Mesendoderm (in vitro differentiated cells): ENCODE measurements around the gene LNPK.
"Not testable (repeated sequence)": the region's sequence is repeated elsewhere in the genome, so short reads cannot be mapped to it uniquely, and the experiment has no call there.

Experiments used
- DNase-seq: peaks from one replicate; pipeline ENCODE4 v3.0.0; 2013
- H2AK5ac ChIP-seq: 2 replicates; pipeline ENCODE4 v1.6.1; 2013; ENCODE audit warnings: low read length, inconsistent platforms
- H2BK120ac ChIP-seq: 2 replicates; pipeline ENCODE4 v1.6.1; 2013; ENCODE audit warnings: low read depth, mild to moderate bottlenecking, low read length, moderate library complexity, mixed read lengths
- H2BK15ac ChIP-seq: replicated peaks from 2 replicates; pipeline ENCODE4 v1.6.1; 2013; ENCODE audit warnings: low read depth, mild to moderate bottlenecking, moderate library complexity
- H2BK5ac ChIP-seq: 2 replicates; pipeline ENCODE4 v1.6.1; 2013; ENCODE audit warnings: low read length, inconsistent platforms
- H3K18ac ChIP-seq: 2 replicates; pipeline ENCODE4 v1.6.1; 2013; ENCODE audit warnings: mild to moderate bottlenecking, low read length, mixed read lengths
- H3K23ac ChIP-seq: one replicate; pipeline ENCODE4 v1.6.1; 2013; ENCODE audit warnings: low read length
- H3K27ac ChIP-seq: 2 replicates; pipeline ENCODE4 v1.5.1; 2013; ENCODE audit warnings: low read depth, mild to moderate bottlenecking, inconsistent platforms, low read length, moderate library complexity
- H3K27me3 ChIP-seq: 2 replicates; pipeline ENCODE4 v1.6.1; 2013; ENCODE audit warnings: low read length, control low read depth, mild to moderate bottlenecking, inconsistent platforms; ENCODE audit not compliant: insufficient read depth, poor library complexity
- H3K36me3 ChIP-seq: 2 replicates; pipeline ENCODE4 v1.6.1; 2013; ENCODE audit warnings: low read length, inconsistent platforms; ENCODE audit not compliant: control insufficient read depth, insufficient read depth
- H3K4ac ChIP-seq: one replicate; pipeline ENCODE4 v1.6.1; 2013; ENCODE audit warnings: low read depth, mild to moderate bottlenecking, low read length, moderate library complexity
- H3K4me1 ChIP-seq: 2 replicates; pipeline ENCODE4 v1.6.1; 2013; ENCODE audit warnings: low read depth, low read length, inconsistent platforms; ENCODE audit not compliant: control insufficient read depth
- H3K4me2 ChIP-seq: 2 replicates; pipeline ENCODE4 v1.6.1; 2013; ENCODE audit warnings: low read length
- H3K4me3 ChIP-seq: 2 replicates; pipeline ENCODE4 v1.5.1; 2013; ENCODE audit warnings: mild to moderate bottlenecking, low read length
- H3K56ac ChIP-seq: one replicate; pipeline ENCODE4 v1.6.1; 2013; ENCODE audit warnings: low read length
- H3K79me1 ChIP-seq: 2 replicates; pipeline ENCODE4 v1.6.1; 2013; ENCODE audit warnings: low read length, inconsistent platforms
- H3K79me2 ChIP-seq: 2 replicates; pipeline ENCODE4 v1.6.1; 2013; ENCODE audit warnings: mild to moderate bottlenecking, low read length; ENCODE audit not compliant: control insufficient read depth, insufficient read depth
- H3K9ac ChIP-seq: 2 replicates; pipeline ENCODE4 v1.6.1; 2013; ENCODE audit warnings: low read length, inconsistent platforms
- H4K5ac ChIP-seq: one replicate; pipeline ENCODE4 v1.6.1; 2013; ENCODE audit warnings: low read length
- H4K8ac ChIP-seq: one replicate; pipeline ENCODE4 v1.6.1; 2013; ENCODE audit warnings: low read depth, mild to moderate bottlenecking, control low read depth, low read length, moderate library complexity
- WGBS: extraction: QIAGEN DNeasy Blood & Tissue Kit; methylation state at CpG from one replicate; pipeline ENCODE4 v1.1.7; 2013; ENCODE audit warnings: low lambda C conversion rate, missing lambda C conversion rate; ENCODE audit not compliant: insufficient coverage; ENCODE audit errors: extremely low coverage; 5-methylcytosine and 5-hydroxymethylcytosine counted together

Gene LNPK

GRCh38 chr2:175903384-175903936 lies 98.6 kb downstream of the LNPK start:
- no peak overlapping the region for H3K27ac ChIP-seq
- no peaks in the 10 kb centered on the region for H3K79me2 ChIP-seq
- H4K5ac ChIP-seq: no peak overlapping the region
- DNase-seq: no peak
- H3K9ac ChIP-seq: no peak overlapping the region
- H3K4me1 ChIP-seq: no peaks in the 10 kb centered on the region
- no peaks in the 10 kb centered on the region for H3K27me3 ChIP-seq
- no peak overlapping the region for H3K4me2 ChIP-seq
- H3K4me3 ChIP-seq: no peak overlapping the region
- no peak overlapping the region for H2AK5ac ChIP-seq
- H3K4ac ChIP-seq: no peak overlapping the region
- no peaks in the 10 kb centered on the region for H3K79me1 ChIP-seq
- no peak overlapping the region for H3K23ac ChIP-seq
- WGBS: no CpG with 5 or more reads among the region's 1 CpG
- no peak overlapping the region for H2BK120ac ChIP-seq
- no peak overlapping the region for H2BK15ac ChIP-seq
- H3K56ac ChIP-seq: no peak overlapping the region
- H3K18ac ChIP-seq: no peak overlapping the region
- no peak overlapping the region for H4K8ac ChIP-seq
- no peaks in the 10 kb centered on the region for H3K36me3 ChIP-seq
- H2BK5ac ChIP-seq: no peak overlapping the region

GRCh38 chr2:175895957-175896356 lies 106.1 kb downstream of the LNPK start:
- H4K8ac ChIP-seq, H3K79me1 ChIP-seq, H3K79me2 ChIP-seq, H2BK120ac ChIP-seq, H4K5ac ChIP-seq, H3K27me3 ChIP-seq, H2BK15ac ChIP-seq, H3K36me3 ChIP-seq, DNase-seq, H2AK5ac ChIP-seq, H3K18ac ChIP-seq, H3K27ac ChIP-seq, H3K4me2 ChIP-seq, H3K56ac ChIP-seq, H3K4me1 ChIP-seq, H2BK5ac ChIP-seq, H3K9ac ChIP-seq, H3K4ac ChIP-seq, H3K23ac ChIP-seq, H3K4me3 ChIP-seq: not testable (repeated sequence)
- no CpG with 5 or more reads among the region's 1 CpG for WGBS

- Histone ChIP-seq H3K18ac (no peak overlapping the region), H3K4me2 (no peak overlapping the region), H2BK120ac (no peak overlapping the region), H4K8ac (no peak overlapping the region), H2AK5ac (no peak overlapping the region), H3K27me3 (no peaks in the 10 kb centered on the region), H2BK5ac (no peak overlapping the region), H3K4ac (no peak overlapping the region), H2BK15ac (no peak overlapping the region), H3K79me2 (no peaks in the 10 kb centered on the region), H3K79me1 (no peaks in the 10 kb centered on the region), H4K5ac (no peak overlapping the region), H3K23ac (no peak overlapping the region), H3K56ac (no peak overlapping the region), H3K4me3 (no peak overlapping the region), H3K9ac (no peak overlapping the region), H3K4me1 (no peaks in the 10 kb centered on the region), H3K27ac (no peak overlapping the region), H3K36me3 (no peaks in the 10 kb centered on the region)
- WGBS: no CpG with 5 or more reads among the region's 2 CpGs
- DNase-seq: no peak
Measured at GRCh38 chr2:175892046-175892445, 110.0 kb downstream of the LNPK start.

- H3K27ac ChIP-seq: no peak overlapping the region
- DNase-seq: no peak
Measured at GRCh38 chr2:175890636-175891242, 111.3 kb downstream of the LNPK start.

GRCh38 chr2:175889701-175890302 lies 112.3 kb downstream of the LNPK start:
- H4K8ac ChIP-seq: no peak overlapping the region
- H2AK5ac ChIP-seq: no peak overlapping the region
- no peak for DNase-seq
- H3K9ac ChIP-seq: no peak overlapping the region
- H3K4me1 ChIP-seq: no peaks in the 10 kb centered on the region
- no peaks in the 10 kb centered on the region for H3K27me3 ChIP-seq
- H3K79me1 ChIP-seq: no peaks in the 10 kb centered on the region
- H2BK120ac ChIP-seq: no peak overlapping the region
- no peak overlapping the region for H2BK15ac ChIP-seq
- no peak overlapping the region for H3K4me2 ChIP-seq
- H3K36me3 ChIP-seq: no peaks in the 10 kb centered on the region
- no peak overlapping the region for H2BK5ac ChIP-seq
- H3K79me2 ChIP-seq: no peaks in the 10 kb centered on the region
- no peak overlapping the region for H3K56ac ChIP-seq
- H3K27ac ChIP-seq: no peak overlapping the region
- H3K4me3 ChIP-seq: no peak overlapping the region
- H3K18ac ChIP-seq: no peak overlapping the region
- H4K5ac ChIP-seq: no peak overlapping the region
- no peak overlapping the region for H3K4ac ChIP-seq
- WGBS: no CpG with 5 or more reads among the region's 3 CpGs
- no peak overlapping the region for H3K23ac ChIP-seq

More at GRCh38 chr2:175890636-175891242, 111.3 kb downstream of the LNPK start:
- H2AK5ac ChIP-seq: no peak overlapping the region
- no peak overlapping the region for H2BK15ac ChIP-seq
- H2BK5ac ChIP-seq: no peak overlapping the region
- no peak overlapping the region for H3K56ac ChIP-seq
- no peak overlapping the region for H2BK120ac ChIP-seq
- H3K79me1 ChIP-seq: no peaks in the 10 kb centered on the region
- no peaks in the 10 kb centered on the region for H3K27me3 ChIP-seq
- H3K4me3 ChIP-seq: no peak overlapping the region
- no peak overlapping the region for H4K8ac ChIP-seq
- H4K5ac ChIP-seq: no peak overlapping the region
- no peak overlapping the region for H3K9ac ChIP-seq
- no peaks in the 10 kb centered on the region for H3K4me1 ChIP-seq
- H3K23ac ChIP-seq: no peak overlapping the region
- H3K36me3 ChIP-seq: no peaks in the 10 kb centered on the region
- H3K79me2 ChIP-seq: no peaks in the 10 kb centered on the region
- H3K4ac ChIP-seq: no peak overlapping the region
- no peak overlapping the region for H3K18ac ChIP-seq
- H3K4me2 ChIP-seq: no peak overlapping the region
- no CpG with 5 or more reads among the region's 9 CpGs for WGBS
